BJ (cell line): ENCODE measurements around the gene IMP4. TPM values are rescaled to one million over a fixed set of nuclear protein-coding genes. Genes with fewer than 3 reads are reported as not detected.

Experiments
- CTCF ChIA-PET: fragments of 350-600 bp; formaldehyde crosslinking; extraction: SDS; loops from one replicate; lab custom pipeline; 2021; ENCODE audit warnings: antibody characterized with exemption, inconsistent platforms; lab: Yijun Ruan, JAX
- POLR2A ChIA-PET: fragments of 300-600 bp; sonication (Branson Sonifier 250); formaldehyde crosslinking; extraction: SDS; loops from one replicate; lab custom pipeline; 2021; ENCODE audit warnings: antibody characterized with exemption; lab: Charles Lee
- DNase-seq: peaks from one replicate; pipeline ENCODE4 v3.0.0-alpha.2; 2011; ENCODE audit warnings: low read depth
- H3K27me3 ChIP-seq: 2 replicates; pipeline ENCODE4 v1.6.0; 2011; ENCODE audit warnings: low read length; ENCODE audit not compliant: control insufficient read depth, insufficient read depth
- H3K36me3 ChIP-seq: 2 replicates; pipeline ENCODE4 v1.5.1; 2011; ENCODE audit warnings: low read length; ENCODE audit not compliant: control insufficient read depth, insufficient read depth
- H3K4me3 ChIP-seq: 2 replicates; pipeline ENCODE4 v1.5.1; 2011; ENCODE audit warnings: low read depth, mild to moderate bottlenecking, control low read depth, low read length
- polyA plus RNA-seq: library from polyadenylated mRNA; depleted of rRNA; stranded (reverse); fragments of >200 nt; gene quantifications from 2 replicates; pipeline ENCODE4 v1.2.3, GENCODE V29; 2011
- TF ChIP-seq, protein P1 (sequence below): IDR thresholded peaks from 2 replicates; pipeline ENCODE4 v1.5.1; 2011; ENCODE audit warnings: low read depth, mild to moderate bottlenecking, control low read depth, inconsistent platforms, low read length, moderate library complexity; ENCODE audit not compliant: insufficient read depth

IMP4 gene
- polyA plus RNA-seq, 1 experiment = 144 TPM

- POLR2A ChIA-PET = no interaction called here
- TF ChIP-seq, protein P1, sequence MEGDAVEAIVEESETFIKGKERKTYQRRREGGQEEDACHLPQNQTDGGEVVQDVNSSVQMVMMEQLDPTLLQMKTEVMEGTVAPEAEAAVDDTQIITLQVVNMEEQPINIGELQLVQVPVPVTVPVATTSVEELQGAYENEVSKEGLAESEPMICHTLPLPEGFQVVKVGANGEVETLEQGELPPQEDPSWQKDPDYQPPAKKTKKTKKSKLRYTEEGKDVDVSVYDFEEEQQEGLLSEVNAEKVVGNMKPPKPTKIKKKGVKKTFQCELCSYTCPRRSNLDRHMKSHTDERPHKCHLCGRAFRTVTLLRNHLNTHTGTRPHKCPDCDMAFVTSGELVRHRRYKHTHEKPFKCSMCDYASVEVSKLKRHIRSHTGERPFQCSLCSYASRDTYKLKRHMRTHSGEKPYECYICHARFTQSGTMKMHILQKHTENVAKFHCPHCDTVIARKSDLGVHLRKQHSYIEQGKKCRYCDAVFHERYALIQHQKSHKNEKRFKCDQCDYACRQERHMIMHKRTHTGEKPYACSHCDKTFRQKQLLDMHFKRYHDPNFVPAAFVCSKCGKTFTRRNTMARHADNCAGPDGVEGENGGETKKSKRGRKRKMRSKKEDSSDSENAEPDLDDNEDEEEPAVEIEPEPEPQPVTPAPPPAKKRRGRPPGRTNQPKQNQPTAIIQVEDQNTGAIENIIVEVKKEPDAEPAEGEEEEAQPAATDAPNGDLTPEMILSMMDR = no peak
- no peak for DNase-seq
- H3K4me3 ChIP-seq = no peak overlapping the region
- CTCF ChIA-PET = no interaction called here
- H3K36me3 ChIP-seq = no peaks in the 10 kb centered on the region
- no peaks in the 10 kb centered on the region for H3K27me3 ChIP-seq
Measured at GRCh38 chr2:130369311-130369964, 26.7 kb downstream of the IMP4 start.

DNA sequence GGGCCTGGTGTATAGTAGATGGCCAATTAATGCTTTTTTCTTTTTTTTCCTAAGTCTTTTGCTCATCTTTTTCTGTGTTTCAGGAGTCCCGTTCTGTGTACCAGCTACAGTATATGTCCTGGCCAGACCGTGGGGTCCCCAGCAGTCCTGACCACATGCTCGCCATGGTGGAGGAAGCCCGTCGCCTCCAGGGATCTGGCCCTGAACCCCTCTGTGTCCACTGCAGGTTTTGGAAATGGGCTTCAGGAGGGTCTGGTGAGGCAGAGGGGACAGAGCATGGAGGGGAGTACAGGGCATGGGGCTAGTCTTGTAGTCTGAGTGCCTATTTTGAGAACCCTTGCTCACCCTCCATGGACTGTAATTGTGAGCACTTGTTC, 27.3 kb downstream of the IMP4 start:
- no peaks in the 10 kb centered on the region for H3K36me3 ChIP-seq
- no peak for DNase-seq
- CTCF ChIA-PET = no interaction called here
- POLR2A ChIA-PET = no interaction called here
- TF ChIP-seq, protein P1 = no peak
- no peak overlapping the region for H3K4me3 ChIP-seq
- H3K27me3 ChIP-seq = no peaks in the 10 kb centered on the region

DNA sequence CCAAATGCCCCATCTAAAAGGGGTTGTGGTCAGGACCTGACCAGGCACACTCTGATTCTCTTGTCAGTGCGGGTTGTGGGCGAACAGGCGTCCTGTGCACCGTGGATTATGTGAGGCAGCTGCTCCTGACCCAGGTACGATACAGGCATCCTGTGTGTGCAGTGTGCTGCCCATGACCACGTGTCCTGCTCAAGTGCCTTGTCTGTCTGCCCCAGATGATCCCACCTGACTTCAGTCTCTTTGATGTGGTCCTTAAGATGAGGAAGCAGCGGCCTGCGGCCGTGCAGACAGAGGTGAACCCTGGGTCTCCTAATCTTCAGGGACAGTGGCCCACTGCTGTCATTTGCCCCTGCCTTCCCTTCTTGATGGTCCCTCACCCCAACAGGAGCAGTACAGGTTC, 27.8 kb downstream of the IMP4 start:
- Histone ChIP-seq H3K27me3 (no peaks in the 10 kb centered on the region), H3K36me3 (no peaks in the 10 kb centered on the region), H3K4me3 (no peak overlapping the region)
- ChIA-PET POLR2A (no interaction called here), CTCF (interaction anchor here (1.0 kb wide), 1 partner anchor 15 kb away, joined by 3 read pairs; the partner anchor contains the start of gene PTPN18)
- no peak for DNase-seq
- TF ChIP-seq, protein P1 = no peak

DNA sequence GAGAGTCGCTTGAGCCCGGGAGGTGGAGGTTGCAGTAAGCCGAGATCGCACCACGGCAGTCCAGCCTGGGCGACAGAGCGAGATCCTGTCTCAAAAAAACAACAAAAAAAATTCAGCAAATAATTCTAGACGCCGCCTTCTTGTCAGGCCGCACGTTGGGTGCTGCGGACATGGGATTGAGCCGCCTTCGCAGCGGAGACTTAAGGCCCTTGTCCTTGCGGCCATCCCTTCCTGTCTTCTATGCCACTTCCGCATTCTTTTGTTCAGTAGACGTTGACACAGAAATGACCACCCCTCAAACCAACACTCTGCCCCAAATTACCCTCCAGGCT, 29.0 kb downstream of the IMP4 start:
- CTCF ChIA-PET = interaction anchor here (0.7 kb wide), 1 partner anchor 21 kb away, joined by 3 read pairs; no protein-coding TSS in a partner anchor
- DNase-seq = no peak

DNA sequence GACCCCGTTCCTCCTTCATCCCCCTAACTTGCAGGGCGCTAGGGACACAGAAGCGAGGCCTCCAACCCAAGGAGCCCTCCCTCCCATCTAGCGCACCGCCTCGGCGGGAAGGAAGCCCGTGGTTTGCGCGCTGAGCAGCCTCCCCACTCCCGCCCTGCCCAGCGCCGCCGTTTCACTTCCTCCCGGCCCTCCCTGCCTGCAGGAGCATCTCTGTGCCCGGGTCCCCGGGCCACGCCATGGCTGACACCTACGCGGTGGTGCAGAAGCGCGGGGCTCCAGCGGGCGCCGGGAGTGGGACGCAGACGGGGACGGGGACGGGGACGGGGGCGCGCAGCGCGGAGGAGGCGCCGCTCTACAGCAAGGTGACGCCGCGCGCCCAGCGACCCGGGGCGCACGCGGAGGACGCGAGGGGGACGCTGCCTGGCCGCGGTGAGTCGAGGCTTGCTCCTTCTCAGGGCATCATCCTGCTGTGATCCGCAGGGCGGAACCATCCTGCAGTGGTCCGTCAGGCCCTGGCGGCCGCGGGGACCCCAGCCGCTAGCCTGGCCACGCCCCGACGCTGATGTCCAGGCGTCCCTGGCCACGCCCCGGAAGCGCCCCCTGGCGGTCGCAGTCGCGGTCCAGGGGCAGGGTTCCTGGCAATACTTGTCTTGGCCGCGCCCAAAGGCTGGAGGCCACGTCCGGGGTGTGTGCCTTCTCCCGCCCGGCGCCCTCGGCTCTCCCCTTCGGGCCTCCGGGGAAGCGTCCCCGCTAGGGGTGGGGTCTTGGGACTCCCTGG, 29.5 kb downstream of the IMP4 start:
- CTCF ChIA-PET = interaction anchor here (0.7 to 1.8 kb wide), 9 partner anchors 10 to 190 kb away, joined by 3 to 14 read pairs (median 6); partner anchors contain the start of genes IMP4, MZT2B, PTPN18 and SMPD4
- Histone ChIP-seq H3K36me3 (peaks cover 2% of the 10 kb centered on the region), H3K27me3 (no peaks in the 10 kb centered on the region), H3K4me3 (peak overlapping the region; percentile 88)
- POLR2A ChIA-PET = interaction anchor here (0.9 kb wide), 1 partner anchor 30 kb away, joined by 7 read pairs; a partner anchor contains a TSS
- TF ChIP-seq, protein P1 = peak; percentile 83
- no peak for DNase-seq

More for the DNA sequence above, 29.0 kb downstream of the IMP4 start:
- H3K36me3 ChIP-seq = peaks cover 2% of the 10 kb centered on the region
- no peaks in the 10 kb centered on the region for H3K27me3 ChIP-seq
- peak overlapping the region; percentile 88 for H3K4me3 ChIP-seq
- POLR2A ChIA-PET = no interaction called here
- TF ChIP-seq, protein P1 = no peak
